HepG2 (cell line): Measurements from ENCODE around the gene SNUPN. TPM values are rescaled to one million over a fixed set of nuclear protein-coding genes. Genes with fewer than 3 reads are reported as not detected.

Experiments
- ASH2L ChIP-seq: fragments of 300-600, 200-600 bp; sonication (generic); IDR thresholded peaks from 2 replicates; pipeline ENCODE4 v1.7.0; 2017; ENCODE audit warnings: low read depth, mild to moderate bottlenecking, moderate library complexity, mixed read lengths, low read length; ENCODE audit not compliant: insufficient read length
- CCDC6 ChIP-seq: sonication (generic); formaldehyde crosslinking; IDR thresholded peaks from 2 replicates; pipeline ENCODE4 v1.8.1; 2022; ENCODE audit warnings: mild to moderate bottlenecking, missing genetic modification reagents, moderate library complexity
- CTCF ChIP-seq: sonication (generic); formaldehyde crosslinking; IDR thresholded peaks from 2 replicates; pipeline ENCODE4 v1.5.0; 2020; ENCODE audit warnings: mild to moderate bottlenecking, missing genetic modification reagents, moderate library complexity
- DR1 ChIP-seq: sonication (generic); formaldehyde crosslinking; IDR thresholded peaks from 2 replicates; pipeline ENCODE4 v1.8.0; 2021; ENCODE audit warnings: mild to moderate bottlenecking, missing genetic modification reagents, inconsistent platforms
- GATAD1 ChIP-seq: IDR thresholded peaks from 2 replicates; pipeline ENCODE4 v1.6.1; 2016; ENCODE audit warnings: missing genetic modification reagents, missing compliant biosample characterization
- HNF4G ChIP-seq, 2 experiments: sonication (generic) in 1 of 2; formaldehyde crosslinking in 1 of 2; IDR thresholded peaks; 2 replicates each; pipeline versions ENCODE4 v1.4.0 to v1.6.1; 2011 to 2020; ENCODE audit warnings: borderline replicate concordance in 2 of 2, low read depth in 2 of 2, mild to moderate bottlenecking in 2 of 2, low read length in 1 of 2, missing genetic modification reagents in 1 of 2, moderate library complexity in 1 of 2
- JARID2 ChIP-seq: sonication (generic); formaldehyde crosslinking; IDR thresholded peaks from 2 replicates; pipeline ENCODE4 v1.8.1; 2023; ENCODE audit warnings: missing genetic modification reagents, inconsistent platforms; ENCODE audit not compliant: insufficient replicate concordance
- LCORL ChIP-seq, 2 experiments: fragments of 450-650 bp in 1 of 2; sonication (generic) in 1 of 2; formaldehyde crosslinking in 1 of 2; IDR thresholded peaks; 2 replicates each; pipeline versions ENCODE4 v1.5.0 to v1.6.1; 2017 to 2020; ENCODE audit warnings: antibody characterized with exemption in 1 of 2, missing genetic modification reagents in 1 of 2
- NCOA1 ChIP-seq: sonication (generic); formaldehyde crosslinking; IDR thresholded peaks from 2 replicates; pipeline ENCODE4 v1.9.0; 2021; ENCODE audit warnings: missing genetic modification reagents
- NR2C2 ChIP-seq: sonication (generic); formaldehyde crosslinking; IDR thresholded peaks from 2 replicates; pipeline ENCODE4 v1.4.0; 2020; ENCODE audit warnings: missing genetic modification reagents, mild to moderate bottlenecking, moderate library complexity, borderline replicate concordance
- PTBP1 ChIP-seq: fragments of 200-400 bp; formaldehyde crosslinking; IDR thresholded peaks from 2 replicates; pipeline ENCODE4 v1.6.1; 2018; ENCODE audit warnings: low read length, low read depth; ENCODE audit not compliant: poor library complexity, severe bottlenecking
- RAD51 ChIP-seq: fragments of 450-650 bp; IDR thresholded peaks from 2 replicates; pipeline ENCODE4 v1.6.1; 2016; ENCODE audit warnings: borderline replicate concordance
- SAP130 ChIP-seq: IDR thresholded peaks from 2 replicates; pipeline ENCODE4 v1.6.1; 2016; ENCODE audit warnings: low read depth
- SOX13 ChIP-seq, 3 experiments: fragments of 450-650 bp in 1 of 3; sonication (generic) in 1 of 3; formaldehyde crosslinking in 1 of 3; IDR thresholded peaks in 2 of 3; conservative IDR thresholded peaks in 1 of 3; 2 replicates each; pipeline versions ENCODE4 v1.5.0 to v1.6.1; 2016 to 2020; ENCODE audit warnings: antibody characterized with exemption in 1 of 3, mild to moderate bottlenecking in 1 of 3, missing compliant biosample characterization in 1 of 3, missing genetic modification reagents in 1 of 3, moderate library complexity in 1 of 3
- SOX5 ChIP-seq: IDR thresholded peaks from 2 replicates; pipeline ENCODE4 v1.6.1; 2016; ENCODE audit warnings: borderline replicate concordance
- THAP11 ChIP-seq: IDR thresholded peaks from 2 replicates; pipeline ENCODE4 v1.6.1; 2016; ENCODE audit warnings: missing biosample characterization, missing genetic modification reagents
- ZBTB20 ChIP-seq: sonication (generic); formaldehyde crosslinking; IDR thresholded peaks from 2 replicates; pipeline ENCODE4 v1.8.1; 2023; ENCODE audit warnings: missing genetic modification reagents, low read depth, mild to moderate bottlenecking, borderline replicate concordance
- ZBTB3 ChIP-seq: sonication (generic); formaldehyde crosslinking; IDR thresholded peaks from 2 replicates; pipeline ENCODE4 v1.4.0; 2020; ENCODE audit warnings: low read depth, mild to moderate bottlenecking, moderate library complexity, missing genetic modification reagents, borderline replicate concordance
- ZMAT3 ChIP-seq: sonication (generic); formaldehyde crosslinking; conservative IDR thresholded peaks from 2 replicates; pipeline ENCODE4 v1.7.0; 2021; ENCODE audit warnings: missing genetic modification reagents
- ZMYM3 ChIP-seq: sonication (generic); formaldehyde crosslinking; IDR thresholded peaks from 2 replicates; pipeline ENCODE4 v1.5.1; 2020; ENCODE audit warnings: mild to moderate bottlenecking, missing genetic modification reagents
- ZMYM4 ChIP-seq: sonication (generic); formaldehyde crosslinking; IDR thresholded peaks from 2 replicates; pipeline ENCODE4 v1.8.1; 2023; ENCODE audit warnings: mild to moderate bottlenecking, missing genetic modification reagents
- ZNF3 ChIP-seq: IDR thresholded peaks from 2 replicates; pipeline ENCODE4 v1.7.0; 2017; ENCODE audit warnings: inconsistent platforms
- ZNF335 ChIP-seq: sonication (generic); formaldehyde crosslinking; IDR thresholded peaks from 2 replicates; pipeline ENCODE4 v1.4.0; 2020; ENCODE audit warnings: missing genetic modification reagents
- ZNF558 ChIP-seq: sonication (generic); formaldehyde crosslinking; IDR thresholded peaks from 2 replicates; pipeline ENCODE4 v1.9.0; 2022; ENCODE audit warnings: mild to moderate bottlenecking, missing genetic modification reagents, borderline replicate concordance
- ZNF572 ChIP-seq: sonication (generic); formaldehyde crosslinking; IDR thresholded peaks from 2 replicates; pipeline ENCODE4 v1.5.1; 2020; ENCODE audit warnings: mild to moderate bottlenecking, missing genetic modification reagents
- ZNF652 ChIP-seq: IDR thresholded peaks from 2 replicates; pipeline ENCODE4 v1.6.1; 2016; ENCODE audit warnings: low read depth, borderline replicate concordance
- ZNF772 ChIP-seq: sonication (generic); formaldehyde crosslinking; IDR thresholded peaks from 2 replicates; pipeline ENCODE4 v1.5.0; 2020; ENCODE audit warnings: mild to moderate bottlenecking, missing genetic modification reagents
- polyA plus RNA-seq, 8 experiments: library from polyadenylated mRNA; depleted of rRNA in 3 of 8; stranded (reverse) in 7 of 8; unstranded in 1 of 8; fragments of >200 nt; fragmentation: Illumina TruSeq in 4 of 8; extraction: Trizol in 4 of 8; gene quantifications; 2 replicates each; pipeline versions ENCODE4 v1.2.1 to v1.2.3, GENCODE V29; 2011 to 2016; ENCODE audit warnings: low read depth in 4 of 8, missing spikeins in 1 of 8, mixed read lengths in 1 of 8; ENCODE audit not compliant: insufficient read depth in 1 of 8
- total RNA-seq, 5 experiments: library from RNA; depleted of rRNA; stranded (reverse); fragments of >200 nt; fragmentation: Illumina TruSeq; extraction: Trizol; gene quantifications; 2 replicates each; pipeline ENCODE4 v1.2.3, GENCODE V29; 2016; ENCODE audit warnings: low read depth in 1 of 5

Gene SNUPN
- total and polyA plus RNA-seq, 2 of the 13 experiments (the other 11 are each of a cell fraction or from before 2014, with no cell fraction given): 9.0 to 16.4 TPM

GRCh38 chr15:75640483-75641178 lies 15.1 kb upstream of the SNUPN start (continued):
- peak; percentile 36; the same call in 1 of the 2 replicates for TF ChIP-seq ZNF558
- TF ChIP-seq SOX5 (CRISPR knock-in tag): peak; percentile 74
- TF ChIP-seq SAP130 (CRISPR knock-in tag): peak; percentile 43; the same call in 1 of the 2 replicates
- TF ChIP-seq ZBTB20 (CRISPR knock-in tag): 0 out of 2 replicates have a peak, but pooled peaks have one; percentile 12
- TF ChIP-seq ZNF572: 0 out of 2 replicates have a peak, but pooled peaks have one; percentile 9
- TF ChIP-seq LCORL (IDR thresholded peaks at IDR 0.05): no peak
- TF ChIP-seq LCORL (CRISPR knock-in tag; IDR thresholded peaks at IDR 0.05): 0 out of 2 replicates have a peak, but pooled peaks have one; percentile 8
- TF ChIP-seq NR2C2: no peak
- TF ChIP-seq PTBP1: no peak
- peak; percentile 77 for TF ChIP-seq CTCF (CRISPR knock-in tag)
- TF ChIP-seq GATAD1 (CRISPR knock-in tag): no peak; the same call in 1 of the 2 replicates
- peak; percentile 57 for TF ChIP-seq ZMYM3 (CRISPR knock-in tag)
- no peak for TF ChIP-seq DR1
- no peak for TF ChIP-seq ZMAT3 (CRISPR knock-in tag)
- 0 out of 2 replicates have a peak, but pooled peaks have one; percentile 6 for TF ChIP-seq THAP11 (CRISPR knock-in tag)
- no peak for TF ChIP-seq JARID2 (CRISPR knock-in tag)
- no peak for TF ChIP-seq RAD51
- 0 out of 2 replicates have a peak, but pooled peaks have one; percentile 16 for TF ChIP-seq ZBTB3 (CRISPR knock-in tag)
- TF ChIP-seq ZNF335 (CRISPR knock-in tag): 0 out of 2 replicates have a peak, but pooled peaks have one; percentile 12
- 0 out of 2 replicates have a peak, but pooled peaks have one; percentile 9 for TF ChIP-seq SOX13 (IDR thresholded peaks at IDR 0.05)
- peak in 1 of 2 experiments; percentile 74; a peak in 2 of 4 replicates for TF ChIP-seq SOX13 (CRISPR knock-in tag; conservative IDR thresholded peaks at IDR 0.05 in 1 of 2, IDR thresholded peaks at IDR 0.05 in 1 of 2)
- TF ChIP-seq HNF4G (IDR thresholded peaks at IDR 0.05; ENCODE audit: borderline replicate concordance, low read depth, low read length): no peak
- TF ChIP-seq HNF4G (CRISPR knock-in tag; IDR thresholded peaks at IDR 0.05; ENCODE audit: borderline replicate concordance, low read depth): 0 out of 2 replicates have a peak, but pooled peaks have one; percentile 30
- peak; percentile 10 for TF ChIP-seq ASH2L
- 0 out of 2 replicates have a peak, but pooled peaks have one; percentile 5 for TF ChIP-seq ZMYM4 (CRISPR knock-in tag)
- 0 out of 2 replicates have a peak, but pooled peaks have one; percentile 9 for TF ChIP-seq NCOA1 (CRISPR knock-in tag)
- TF ChIP-seq CCDC6: 0 out of 2 replicates have a peak, but pooled peaks have one; percentile 2
- TF ChIP-seq ZNF3 (CRISPR knock-in tag): 0 out of 2 replicates have a peak, but pooled peaks have one; percentile 18
- peak; percentile 62 for TF ChIP-seq ZNF652 (CRISPR knock-in tag)
- TF ChIP-seq ZNF772 (CRISPR knock-in tag): 0 out of 2 replicates have a peak, but pooled peaks have one; percentile 4
